NK-92 (cell line): ENCODE measurements around the gene KTN1.

Experiments used
- DNase-seq: peaks from one replicate; lab custom pipeline; 2025; ENCODE audit not compliant: unreplicated experiment; lab: John Stamatoyannopoulos, UW

The KTN1 gene

DNA sequence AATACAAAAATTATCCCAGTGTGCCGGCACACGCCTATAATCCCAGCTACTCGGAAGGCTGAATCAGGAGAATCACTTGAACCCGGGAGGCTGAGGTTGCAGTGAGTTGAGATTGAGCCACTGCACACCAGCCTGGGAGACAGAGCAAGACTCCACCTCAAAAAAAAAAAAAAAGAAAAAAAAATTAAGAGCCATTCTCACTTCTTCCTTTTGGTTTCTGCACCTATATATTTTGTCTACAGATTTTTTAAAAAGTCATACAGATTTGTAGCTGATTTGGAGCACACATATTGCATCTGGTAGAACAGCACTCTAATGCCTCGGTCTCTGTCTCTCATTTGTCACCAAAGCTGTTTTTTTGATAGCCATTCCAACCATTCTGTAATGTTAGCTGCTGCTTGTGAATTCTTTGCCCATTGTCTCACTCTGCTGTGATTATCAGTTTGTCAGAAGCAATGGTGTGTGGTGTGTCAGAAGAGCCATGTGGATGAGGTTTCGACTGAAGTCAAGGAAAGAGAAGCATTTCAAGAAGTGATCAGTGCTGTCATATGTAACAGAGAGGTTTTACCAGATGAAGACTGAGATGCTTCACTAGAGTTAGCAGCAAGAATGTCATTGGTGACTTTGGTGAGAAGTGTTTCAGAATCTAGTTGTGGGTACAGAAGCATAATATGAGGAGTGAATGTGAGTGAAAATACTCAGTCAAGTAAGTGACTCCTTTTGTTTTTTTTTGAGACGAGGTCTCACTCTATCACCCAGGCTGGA, 8.7 kb upstream of the KTN1 start:
- DNase-seq = no peak

DNA sequence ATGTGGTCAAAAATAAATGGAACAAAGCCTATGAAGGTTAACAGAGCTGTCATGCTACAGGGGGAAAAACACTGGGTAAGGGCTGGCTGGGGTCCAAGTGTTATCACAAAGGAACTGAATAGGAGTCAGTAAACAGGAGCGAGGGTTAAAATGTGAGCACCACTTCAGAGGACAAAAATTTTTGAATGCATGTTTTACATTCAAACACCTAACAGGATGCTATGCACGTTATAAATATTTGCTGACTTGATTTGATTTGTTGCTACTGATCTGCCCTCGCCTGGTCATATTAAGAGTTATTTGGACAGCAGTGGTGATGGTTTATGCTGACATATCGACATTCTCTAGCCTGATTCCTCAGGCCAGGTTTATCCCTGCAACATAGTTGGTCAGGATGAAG, 7.4 kb upstream of the KTN1 start:
- DNase-seq = no peak

GRCh38 chr14:55574988-55575387, 5.0 kb upstream of the KTN1 start:
- no peak for DNase-seq

DNA sequence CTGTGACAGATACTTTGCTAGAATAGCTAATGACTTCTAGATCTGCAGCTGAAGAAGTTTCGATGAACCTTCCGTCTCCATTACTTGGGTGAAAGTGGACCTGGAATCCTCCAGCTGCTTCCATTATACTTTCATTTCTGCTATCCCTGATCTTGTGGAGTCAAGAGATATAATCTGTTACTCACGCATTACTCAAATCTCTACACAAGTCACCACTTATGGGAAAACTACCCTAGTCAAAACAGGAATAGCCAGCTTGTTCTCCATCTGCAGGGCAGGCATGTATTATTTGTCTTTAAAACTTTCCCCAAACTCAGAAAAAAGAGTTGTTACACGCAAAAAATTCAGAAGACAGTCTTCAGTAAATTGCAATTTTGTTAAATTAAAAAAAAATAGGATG, 2.8 kb upstream of the KTN1 start:
- DNase-seq = no peak

- DNase-seq = no peak
These were observed 1.5 kb upstream of the KTN1 start for GRCh38 chr14:55578511-55578910.

DNA sequence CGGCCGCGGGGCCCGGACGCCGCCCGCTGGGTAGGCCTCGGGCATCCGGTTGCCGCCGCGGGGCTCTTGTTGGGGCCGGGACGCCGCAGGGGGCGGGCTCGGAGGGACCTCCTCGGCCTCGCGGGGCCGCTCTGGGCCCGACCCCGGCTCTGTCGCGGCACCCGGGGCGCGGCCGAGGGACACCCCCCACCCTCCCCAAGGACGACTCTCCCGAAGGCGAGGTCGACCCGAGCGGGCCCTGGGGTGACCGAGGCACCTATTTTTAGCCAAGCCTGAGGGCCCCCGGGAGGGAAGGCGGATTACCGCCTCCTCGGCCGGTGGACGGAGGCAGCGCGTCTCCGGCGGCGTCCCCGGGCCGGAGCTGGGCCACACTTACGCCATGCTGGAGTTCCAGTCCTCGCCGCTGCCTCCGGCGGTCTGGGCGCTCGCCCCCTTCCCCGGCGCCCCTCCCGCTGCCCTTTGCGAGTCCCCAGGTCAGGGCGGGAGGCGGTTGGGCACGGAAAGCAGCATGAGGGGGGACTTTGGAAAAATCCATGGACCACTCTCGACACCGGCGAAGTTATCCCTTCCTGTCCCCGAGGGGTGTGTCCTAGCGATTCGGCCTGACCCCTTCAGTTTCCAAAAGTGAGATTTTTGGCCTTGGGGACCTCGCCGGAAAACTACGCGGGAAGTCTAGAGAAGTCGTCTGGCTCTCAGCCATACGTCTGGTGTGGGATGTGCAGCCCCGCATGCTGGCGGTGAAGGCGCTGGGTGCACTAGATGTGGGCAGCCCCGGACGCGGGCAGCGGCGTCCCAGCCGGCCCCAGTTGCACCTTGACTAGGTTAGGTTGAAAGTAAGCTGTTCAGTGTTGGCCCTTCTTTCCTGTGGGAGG, 699 bp downstream of the KTN1 start:
- DNase-seq = no peak

GRCh38 chr14:55581342-55581771, 1.4 kb downstream of the KTN1 start:
- DNase-seq = no peak

DNA sequence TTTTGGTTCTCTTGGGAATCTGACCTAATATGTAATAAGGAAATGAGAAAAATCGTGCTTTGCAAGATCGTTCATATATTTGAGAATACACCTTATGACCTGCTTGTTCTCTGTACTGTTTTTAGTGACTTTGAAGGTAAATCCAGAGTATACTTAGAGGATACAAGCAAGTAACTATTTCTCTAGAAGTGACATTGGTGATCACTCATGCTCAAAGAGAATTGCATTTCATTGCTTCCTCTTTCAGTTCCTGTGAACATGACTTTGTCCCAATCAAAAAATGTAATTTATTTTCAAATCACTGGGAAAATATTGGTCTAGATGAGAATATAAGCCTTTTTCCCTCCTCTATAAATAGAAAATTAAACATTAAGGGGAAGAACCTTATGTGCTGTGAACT, 2.7 kb downstream of the KTN1 start:
- no peak for DNase-seq

GRCh38 chr14:55583942-55584468, 4.0 kb downstream of the KTN1 start:
- no peak for DNase-seq

GRCh38 chr14:55585854-55586253, 5.8 kb downstream of the KTN1 start:
- no peak for DNase-seq

DNA sequence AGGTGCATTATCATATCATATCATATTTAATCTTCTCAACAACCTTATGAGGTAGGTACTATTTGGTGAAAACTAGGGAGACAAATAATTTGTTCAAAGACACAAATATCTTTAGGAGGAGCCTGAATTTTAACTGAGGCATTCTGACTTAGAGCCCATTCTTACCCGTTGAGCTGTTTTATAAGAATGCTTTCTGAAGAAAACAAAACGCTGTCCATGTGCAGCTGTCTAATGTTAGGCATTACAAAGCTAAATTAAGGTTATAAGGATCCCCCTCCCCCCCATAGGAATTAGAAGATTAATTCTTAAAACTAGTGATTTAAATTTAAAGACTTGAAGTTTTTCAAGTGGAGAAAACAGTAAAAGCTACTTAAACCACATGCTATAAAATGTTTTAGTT, 6.4 kb downstream of the KTN1 start:
- DNase-seq = no peak

GRCh38 chr14:55587847-55588246, 7.8 kb downstream of the KTN1 start:
- no peak for DNase-seq

- DNase-seq = no peak
These were observed 8.3 kb downstream of the KTN1 start for GRCh38 chr14:55588259-55588699.

DNA sequence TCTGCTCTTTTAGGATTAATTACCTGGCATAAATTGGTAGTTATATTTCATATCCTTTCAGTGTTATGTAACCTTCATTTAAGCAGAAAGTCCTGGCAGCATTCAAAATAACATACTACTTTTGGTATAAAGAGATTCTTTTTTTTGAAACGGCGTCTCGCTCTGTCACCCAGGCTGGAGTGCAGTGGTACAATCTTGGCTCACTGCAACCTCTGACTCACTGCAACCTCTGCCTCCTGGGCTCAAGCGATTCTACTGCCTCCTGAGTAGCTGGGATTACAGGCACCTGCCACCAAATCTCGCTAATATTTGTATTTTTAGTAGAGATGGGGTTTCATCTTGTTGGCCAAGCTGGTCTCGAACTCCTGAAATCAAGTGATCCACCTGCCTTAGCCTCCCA, 9.2 kb downstream of the KTN1 start:
- no peak for DNase-seq

- no peak for DNase-seq
These were observed 12.4 kb downstream of the KTN1 start for GRCh38 chr14:55592436-55592835.

- DNase-seq = no peak
These were observed 13.7 kb downstream of the KTN1 start for GRCh38 chr14:55593698-55594097.

DNA sequence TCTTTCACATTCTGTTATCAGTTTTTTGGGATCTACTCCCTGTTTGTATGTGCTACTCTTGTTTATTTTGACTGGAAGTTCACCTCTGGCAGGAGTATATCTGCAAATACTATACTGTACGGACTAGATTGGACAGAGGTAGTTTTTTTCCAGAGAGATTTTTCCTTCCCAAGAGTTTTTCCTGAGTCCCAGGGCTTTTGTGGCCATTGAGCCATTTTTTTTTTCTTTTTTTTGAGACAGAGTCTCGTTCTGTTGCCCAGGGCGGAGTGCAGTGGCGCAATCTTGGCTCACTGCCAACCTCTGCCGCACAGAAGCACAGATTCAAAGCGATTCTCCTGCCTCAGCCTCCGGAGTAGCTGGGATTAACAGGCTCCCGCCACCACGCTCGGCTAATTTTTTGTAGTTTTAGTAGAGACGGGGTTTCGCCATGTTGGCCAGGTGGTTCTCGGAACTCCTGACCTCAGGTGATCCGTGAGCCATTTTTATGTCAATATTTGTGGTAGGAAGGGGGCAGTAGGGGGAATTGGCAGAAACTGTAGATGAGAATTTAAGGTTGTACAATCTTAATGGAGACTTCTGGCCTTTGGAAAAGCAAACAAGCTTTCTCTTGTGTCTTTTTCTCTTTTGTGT, 19.4 kb downstream of the KTN1 start:
- DNase-seq = no peak

GRCh38 chr14:55600784-55601561, 21.0 kb downstream of the KTN1 start:
- DNase-seq = no peak

DNA sequence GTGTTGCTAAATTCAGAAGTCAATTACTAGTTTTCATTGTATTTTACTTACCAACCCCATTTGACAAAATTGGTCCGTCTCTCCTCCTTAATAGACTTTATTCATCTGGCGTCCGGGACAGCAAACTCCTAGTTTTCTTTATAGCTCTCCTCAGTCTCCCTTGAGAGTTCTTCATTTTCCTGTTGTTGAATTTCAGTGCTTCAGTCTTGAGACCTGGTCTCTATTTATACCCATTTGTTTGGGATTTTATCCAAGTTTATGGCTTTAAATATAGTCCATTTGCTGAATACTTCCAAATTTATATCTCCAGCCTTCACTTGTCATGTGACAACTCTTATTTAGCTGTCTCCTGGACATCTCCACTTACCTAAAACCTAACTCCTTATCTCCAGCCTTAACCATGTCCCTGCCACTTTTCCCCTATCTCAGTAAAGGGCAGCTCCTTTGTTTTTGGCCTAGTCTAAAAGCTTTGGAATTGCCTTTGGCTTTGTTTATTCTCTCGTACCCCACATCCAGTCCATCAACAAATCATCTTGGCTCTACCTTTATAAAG, 23.5 kb downstream of the KTN1 start:
- DNase-seq = no peak

- DNase-seq = no peak
These were observed 24.5 kb downstream of the KTN1 start for GRCh38 chr14:55604488-55604887.
